Tibial artery (tissue), 4 donors: ENCODE data around the gene TMEM120B.

Source experiments
- DNase-seq, 2 donors: peaks; one replicate each; pipeline ENCODE4 v3.0.0-alpha.2; 2019
- H3K27ac ChIP-seq, 2 donors: fragments of 200-600 bp; sonication (generic) in 1 of 2; 1 replicate in 1 of 2; 2 replicates in 1 of 2; pipeline ENCODE4 v1.5.1; 2018 to 2019; ENCODE audit warnings: mild to moderate bottlenecking in 1 of 2
- H3K27me3 ChIP-seq, 2 donors: fragments of 200-600 bp; sonication (generic) in 1 of 2; one replicate each; pipeline versions ENCODE4 v1.5.1 to v1.6.0; 2016 to 2019
- H3K36me3 ChIP-seq, 3 donors: fragments of 200-600 bp; sonication (generic) in 2 of 3; one replicate each; pipeline ENCODE4 v1.5.1; 2016 to 2019; ENCODE audit warnings: mild to moderate bottlenecking in 2 of 3
- H3K4me1 ChIP-seq, 4 donors: fragments of 200-600 bp; sonication (generic) in 2 of 4; 1 replicate in 3 of 4; 2 replicates in 1 of 4; pipeline ENCODE4 v1.5.1; 2016 to 2019
- H3K4me3 ChIP-seq, 2 donors: fragments of 200-600 bp; sonication (generic) in 1 of 2; 1 replicate in 1 of 2; 2 replicates in 1 of 2; pipeline ENCODE4 v1.5.1; 2018 to 2019; ENCODE audit warnings: mild to moderate bottlenecking in 2 of 2
- H3K9me3 ChIP-seq, 3 donors: fragments of 200-600 bp; sonication (generic) in 1 of 3; one replicate each; pipeline ENCODE4 v1.5.1; 2016 to 2019
- CTCF ChIP-seq, 2 experiments: fragments of 200-600 bp in 1 of 2; fragments of 450-650 bp in 1 of 2; IDR thresholded peaks; one replicate each; pipeline ENCODE4 v1.5.1; 2017 to 2019; ENCODE audit warnings: antibody characterized with exemption in 2 of 2, mild to moderate bottlenecking in 1 of 2, moderate library complexity in 1 of 2
- intact Hi-C: fragments of 100-400 bp; cut with DNase I; formaldehyde crosslinking; loops from one replicate; pipeline ENCODE4 v1.15.0; 2023; ENCODE audit warnings: low total_unique reads

The TMEM120B gene

GRCh38 chr12:121791671-121792551, 79.4 kb downstream of the TMEM120B start:
- intact Hi-C loops = loop anchor here (5.0 kb wide), 2 partner anchors 95 kb away; partner anchors contain the start of gene PSMD9
- Histone ChIP-seq H3K27me3 (no peaks in the 10 kb centered on the region), H3K4me1 (peaks cover 0 to 39% (median 37%) of the 10 kb centered on the region in 4 donors), H3K4me3 (no peak overlapping the region), H3K36me3 (peaks cover 0 to 12% (median 4%) of the 10 kb centered on the region in 3 donors), H3K27ac (no peak overlapping the region), H3K9me3 (no peaks in the 10 kb centered on the region)
- no peak for DNase-seq
- no peak for TF ChIP-seq CTCF (IDR thresholded peaks at IDR 0.05)

GRCh38 chr12:121792607-121793439, 80.3 kb downstream of the TMEM120B start:
- H3K27me3 ChIP-seq = no peaks in the 10 kb centered on the region
- intact Hi-C loops = loop anchor here (5.0 kb wide), 2 partner anchors 94 to 96 kb away; partner anchors contain the start of gene PSMD9
- H3K4me3 ChIP-seq = peak overlapping the region; percentile 43 to 56
- no peaks in the 10 kb centered on the region for H3K9me3 ChIP-seq
- peaks cover 0 to 12% (median 4%) of the 10 kb centered on the region in 3 donors for H3K36me3 ChIP-seq
- no peak for DNase-seq
- TF ChIP-seq CTCF (IDR thresholded peaks at IDR 0.05) = no peak
- H3K4me1 ChIP-seq = peaks cover 0 to 49% (median 43%) of the 10 kb centered on the region in 4 donors
- H3K27ac ChIP-seq = peak overlapping the region in 1 of 2 donors; percentile 100

GRCh38 chr12:121793440-121793837, 80.9 kb downstream of the TMEM120B start, which contains the start of gene RHOF:
Gene RHOF, minus strand, starts transcription at chr12:121793688. Its CDS starts 55 bp downstream, at chr12:121793633.
- Histone ChIP-seq H3K4me1 (peaks cover 0 to 55% (median 50%) of the 10 kb centered on the region in 4 donors), H3K36me3 (peaks cover 0 to 18% (median 4%) of the 10 kb centered on the region in 3 donors), H3K9me3 (no peaks in the 10 kb centered on the region), H3K4me3 (peak within 1 kb of the TSS; percentile 43 to 56), H3K27ac (peak within 1 kb of the TSS; percentile 100), H3K27me3 (no peaks in the 10 kb centered on the region)
- intact Hi-C loops = loop anchor here (5.0 kb wide), 2 partner anchors 94 to 96 kb away; partner anchors contain the start of gene PSMD9
- no peak for DNase-seq
- TF ChIP-seq CTCF (IDR thresholded peaks at IDR 0.05) = no peak

DNA sequence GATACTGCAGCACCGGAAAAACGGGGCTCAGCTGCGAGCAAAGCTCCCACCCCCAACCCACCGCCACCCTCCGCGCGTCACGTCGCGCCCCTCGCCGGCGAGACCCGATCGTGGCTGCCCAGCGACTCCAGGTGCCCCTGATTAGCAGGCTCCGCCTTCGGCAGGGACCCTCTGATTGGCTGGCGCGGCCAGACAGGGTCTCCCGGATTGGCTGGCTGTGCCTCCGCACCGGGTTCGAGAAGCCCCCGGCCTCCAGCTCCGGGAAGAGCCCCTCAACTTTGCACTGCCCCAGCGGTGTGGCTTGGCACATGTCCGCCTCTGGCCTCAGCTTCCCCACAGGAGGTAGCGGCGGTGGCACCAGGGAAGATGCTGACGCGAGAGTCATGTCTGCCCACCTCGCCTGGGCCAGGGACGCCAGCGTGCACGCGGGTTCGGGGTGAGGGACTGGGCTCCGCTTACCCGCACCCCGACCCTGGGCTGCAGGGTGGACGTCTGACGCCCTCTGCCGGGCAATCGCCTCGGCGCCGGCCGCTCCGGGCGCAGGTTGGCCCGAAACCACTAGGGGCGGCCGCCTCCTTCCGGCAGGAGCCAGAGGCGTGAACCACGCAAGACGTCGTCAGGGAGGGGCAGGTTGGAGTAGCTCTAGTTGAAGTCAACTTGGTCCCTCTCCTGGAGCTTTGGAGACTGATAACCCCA, 81.4 kb downstream of the TMEM120B start:
- peak overlapping the region; percentile 43 to 56 for H3K4me3 ChIP-seq
- DNase-seq = peak; percentile 84 to 93
- no peaks in the 10 kb centered on the region for H3K27me3 ChIP-seq
- peaks cover 0 to 18% (median 4%) of the 10 kb centered on the region in 3 donors for H3K36me3 ChIP-seq
- intact Hi-C loops = loop anchor here (1.0 to 5.0 kb wide), 3 partner anchors 18 to 97 kb away; partner anchors contain the start of gene PSMD9
- peak; percentile 100 for TF ChIP-seq CTCF (IDR thresholded peaks at IDR 0.05)
- H3K4me1 ChIP-seq = peaks cover 0 to 60% (median 55%) of the 10 kb centered on the region in 4 donors
- no peaks in the 10 kb centered on the region for H3K9me3 ChIP-seq
- peak overlapping the region; percentile 100 for H3K27ac ChIP-seq
